Vagina (tissue), 2 donors: ENCODE results near the gene EXOC6B. TPM values are rescaled to one million over a fixed set of nuclear protein-coding genes. Genes with fewer than 3 reads are reported as not detected.
"Not testable (repeated sequence)": the region's sequence is repeated elsewhere in the genome, so short reads cannot be mapped to it uniquely, and the experiment has no call there.

ENCODE experiments used
- DNase-seq, 2 donors: peaks; one replicate each; pipeline ENCODE4 v3.0.0-alpha.2; 2017; ENCODE audit errors: extremely low spot score in 2 of 2
- H3K27ac ChIP-seq: fragments of 200-600 bp; sonication (generic); one replicate; pipeline ENCODE4 v1.5.1; 2019
- H3K27me3 ChIP-seq: fragments of 200-600 bp; sonication (generic); one replicate; pipeline ENCODE4 v1.5.1; 2019
- H3K36me3 ChIP-seq, 2 donors: fragments of 200-600 bp; sonication (generic); one replicate each; pipeline ENCODE4 v1.5.1; 2017 to 2019
- H3K4me1 ChIP-seq: fragments of 200-600 bp; sonication (generic); one replicate; pipeline ENCODE4 v1.5.1; 2019
- H3K4me3 ChIP-seq, 2 donors: fragments of 200-600 bp; sonication (generic); 1 replicate in 1 of 2; 2 replicates in 1 of 2; pipeline ENCODE4 v1.5.1; 2016 to 2019
- H3K9me3 ChIP-seq: fragments of 200-600 bp; sonication (generic); one replicate; pipeline ENCODE4 v1.5.1; 2019
- POLR2A ChIP-seq, 2 donors: fragments of 450-650 bp; IDR thresholded peaks; one replicate each; pipeline ENCODE4 v1.6.1; 2017; ENCODE audit warnings: antibody characterized with exemption in 2 of 2, mild to moderate bottlenecking in 2 of 2, moderate library complexity in 2 of 2
- POLR2AphosphoS5 ChIP-seq, 2 donors: sonication (generic); formaldehyde crosslinking; IDR thresholded peaks; one replicate each; pipeline ENCODE4 v1.9.0; 2017; ENCODE audit warnings: antibody characterized with exemption in 2 of 2, mild to moderate bottlenecking in 2 of 2, low read depth in 1 of 2; ENCODE audit not compliant: insufficient read depth in 1 of 2
- intact Hi-C: fragments of 100-400 bp; cut with DNase I; formaldehyde crosslinking; loops from one replicate; pipeline ENCODE4 v1.15.1; 2023
- total RNA-seq: library from RNA; depleted of rRNA; stranded (reverse); fragments of >200 nt; gene quantifications from one replicate; pipeline ENCODE4 v1.2.3, GENCODE V29; 2016
- TF ChIP-seq, protein P1 (sequence below), 3 experiments: fragments of 450-650 bp in 2 of 3; fragments of 200-600 bp in 1 of 3; sonication (generic) in 1 of 3; IDR thresholded peaks; one replicate each; pipeline ENCODE4 v1.5.1; 2017 to 2019; ENCODE audit warnings: antibody characterized with exemption in 3 of 3, mild to moderate bottlenecking in 2 of 3, moderate library complexity in 2 of 3

EXOC6B gene
- total RNA-seq, 1 donor from 2014 or later = 41.5 TPM

DNA sequence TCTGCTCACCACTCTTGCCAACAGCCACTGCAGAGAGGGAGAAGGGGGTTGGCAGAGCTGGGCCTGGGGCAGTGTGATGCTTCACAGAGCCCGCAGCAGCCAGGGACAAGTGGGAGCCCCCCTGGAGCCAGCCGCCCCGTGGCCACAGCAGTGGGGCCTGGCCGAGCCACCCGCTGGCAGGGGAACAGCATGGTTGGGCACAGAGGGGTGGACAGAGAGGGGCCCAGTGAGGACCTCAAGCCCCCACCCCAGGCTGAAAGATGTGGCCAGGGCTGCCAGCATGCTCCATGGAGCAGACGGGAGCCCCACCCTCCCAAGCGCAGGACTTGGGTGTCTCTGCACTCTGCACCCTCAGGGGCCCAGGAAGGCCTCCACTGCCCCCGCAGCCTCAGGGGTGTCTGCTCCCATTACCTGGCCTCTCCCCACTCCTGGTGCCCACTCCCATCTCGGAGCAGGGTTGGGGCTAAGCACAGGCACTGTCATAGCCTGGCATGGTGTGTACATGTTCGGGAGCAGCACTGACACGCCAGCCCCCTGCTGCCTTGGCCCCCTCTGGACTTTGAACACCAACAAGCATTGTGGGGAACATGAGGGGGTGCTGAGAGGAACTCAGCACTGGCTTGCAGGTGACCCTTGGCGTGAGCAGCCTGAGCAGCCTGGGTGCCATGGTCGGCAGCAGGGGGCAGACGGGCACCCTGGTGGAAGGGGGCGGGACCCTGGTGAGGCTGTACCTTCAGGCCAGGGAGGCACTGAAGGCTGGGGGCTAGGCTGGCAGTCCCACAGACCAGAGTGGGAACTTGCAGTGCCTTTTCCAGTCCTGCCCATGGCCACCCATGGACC, 398.6 kb downstream of the EXOC6B start:
- Histone ChIP-seq H3K36me3 (no peaks in the 10 kb centered on the region), H3K4me3 (no peak overlapping the region), H3K9me3 (no peaks in the 10 kb centered on the region), H3K4me1 (no peaks in the 10 kb centered on the region), H3K27ac (no peak overlapping the region), H3K27me3 (no peaks in the 10 kb centered on the region)
- intact Hi-C loops = no loop called here
- TF ChIP-seq POLR2A (IDR thresholded peaks at IDR 0.05) = no peak
- TF ChIP-seq POLR2AphosphoS5 (IDR thresholded peaks at IDR 0.05; ENCODE audit: insufficient read depth in 1 of 2, low read depth in 1 of 2) = no peak
- TF ChIP-seq, protein P1, sequence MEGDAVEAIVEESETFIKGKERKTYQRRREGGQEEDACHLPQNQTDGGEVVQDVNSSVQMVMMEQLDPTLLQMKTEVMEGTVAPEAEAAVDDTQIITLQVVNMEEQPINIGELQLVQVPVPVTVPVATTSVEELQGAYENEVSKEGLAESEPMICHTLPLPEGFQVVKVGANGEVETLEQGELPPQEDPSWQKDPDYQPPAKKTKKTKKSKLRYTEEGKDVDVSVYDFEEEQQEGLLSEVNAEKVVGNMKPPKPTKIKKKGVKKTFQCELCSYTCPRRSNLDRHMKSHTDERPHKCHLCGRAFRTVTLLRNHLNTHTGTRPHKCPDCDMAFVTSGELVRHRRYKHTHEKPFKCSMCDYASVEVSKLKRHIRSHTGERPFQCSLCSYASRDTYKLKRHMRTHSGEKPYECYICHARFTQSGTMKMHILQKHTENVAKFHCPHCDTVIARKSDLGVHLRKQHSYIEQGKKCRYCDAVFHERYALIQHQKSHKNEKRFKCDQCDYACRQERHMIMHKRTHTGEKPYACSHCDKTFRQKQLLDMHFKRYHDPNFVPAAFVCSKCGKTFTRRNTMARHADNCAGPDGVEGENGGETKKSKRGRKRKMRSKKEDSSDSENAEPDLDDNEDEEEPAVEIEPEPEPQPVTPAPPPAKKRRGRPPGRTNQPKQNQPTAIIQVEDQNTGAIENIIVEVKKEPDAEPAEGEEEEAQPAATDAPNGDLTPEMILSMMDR (IDR thresholded peaks at IDR 0.05) = no peak
- no peak for DNase-seq

DNA sequence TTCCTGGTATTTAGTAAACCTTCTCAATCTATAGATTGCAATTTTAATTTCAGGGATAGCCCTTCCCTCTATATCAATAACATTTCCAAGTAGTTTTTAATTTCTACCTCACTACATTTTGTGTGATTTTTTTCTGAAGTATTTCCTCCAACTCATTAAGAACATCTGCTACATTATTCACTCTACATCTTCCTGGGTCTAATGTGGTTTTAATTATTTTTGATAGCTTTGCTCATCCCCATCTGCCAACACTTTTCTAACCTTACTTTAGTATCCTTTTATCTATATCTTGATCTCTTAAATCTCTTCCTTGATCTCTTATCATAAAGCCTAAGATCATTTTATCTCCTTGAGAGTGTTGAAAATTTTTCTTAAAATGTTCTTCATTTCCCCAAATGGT, 399.8 kb downstream of the EXOC6B start:
- Histone ChIP-seq H3K4me3 (no peak overlapping the region), H3K4me1 (no peaks in the 10 kb centered on the region), H3K9me3 (no peaks in the 10 kb centered on the region), H3K27ac (no peak overlapping the region), H3K27me3 (no peaks in the 10 kb centered on the region), H3K36me3 (no peaks in the 10 kb centered on the region)
- intact Hi-C loops = no loop called here
- DNase-seq = no peak
- TF ChIP-seq POLR2AphosphoS5 (IDR thresholded peaks at IDR 0.05; ENCODE audit: insufficient read depth in 1 of 2, low read depth in 1 of 2) (no peak), POLR2A (IDR thresholded peaks at IDR 0.05) (no peak)

DNA sequence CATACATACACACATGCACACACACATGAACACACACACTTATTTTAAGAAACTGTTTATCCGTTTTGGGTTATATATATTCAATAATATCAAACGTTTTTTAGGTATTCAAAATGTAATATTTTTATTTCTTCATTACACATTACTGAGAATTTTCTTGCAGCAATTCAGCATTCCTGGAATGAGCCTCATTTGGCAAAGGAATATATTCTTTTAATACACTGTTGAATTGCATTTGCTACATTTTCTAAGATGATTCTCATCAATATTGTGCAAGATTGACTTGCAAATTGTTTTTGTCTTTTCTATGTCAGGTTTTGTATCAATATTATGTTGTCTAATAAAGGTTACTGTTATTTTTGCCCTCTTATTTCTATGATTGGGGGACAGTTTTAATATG, 402.1 kb downstream of the EXOC6B start:
- Histone ChIP-seq H3K4me3 (no peak overlapping the region), H3K9me3 (no peaks in the 10 kb centered on the region), H3K27ac (no peak overlapping the region), H3K36me3 (no peaks in the 10 kb centered on the region), H3K27me3 (no peaks in the 10 kb centered on the region), H3K4me1 (no peaks in the 10 kb centered on the region)
- intact Hi-C loops = no loop called here
- DNase-seq = no peak
- TF ChIP-seq, protein P1 (IDR thresholded peaks at IDR 0.05) = no peak

DNA sequence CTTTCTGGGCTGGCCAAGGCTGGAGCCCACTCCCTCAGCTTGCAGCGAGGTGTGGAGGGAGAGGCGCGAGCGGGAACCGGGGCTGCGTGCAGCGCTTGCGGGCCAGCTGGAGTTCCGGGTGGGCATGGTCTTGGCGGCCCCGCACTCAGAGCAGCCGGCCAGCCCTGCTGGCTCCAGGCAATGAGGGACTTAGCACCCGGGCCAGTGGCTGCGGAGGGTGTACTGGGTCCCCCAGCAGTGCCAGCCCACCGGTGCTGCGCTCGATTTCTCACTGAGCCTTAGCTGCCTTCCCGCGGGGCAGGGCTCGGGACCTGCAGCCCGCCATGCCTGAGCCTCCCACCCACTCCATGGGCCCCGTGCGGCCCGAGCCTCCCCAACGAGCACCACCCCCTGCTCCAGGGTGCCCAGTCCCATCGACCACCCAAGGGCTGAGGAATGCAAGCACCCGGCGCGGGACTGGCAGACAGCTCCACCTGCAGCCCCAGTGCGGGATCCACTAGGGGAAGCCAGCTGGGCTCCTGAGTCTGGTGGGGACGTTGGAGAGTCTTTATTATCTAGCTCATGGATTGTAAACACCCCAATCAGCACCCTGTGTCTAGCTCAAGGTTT, 404.0 kb downstream of the EXOC6B start:
- H3K27me3 ChIP-seq, H3K4me1 ChIP-seq, H3K4me3 ChIP-seq, intact Hi-C loops, H3K27ac ChIP-seq, H3K9me3 ChIP-seq, H3K36me3 ChIP-seq, DNase-seq: not testable (repeated sequence)

DNA sequence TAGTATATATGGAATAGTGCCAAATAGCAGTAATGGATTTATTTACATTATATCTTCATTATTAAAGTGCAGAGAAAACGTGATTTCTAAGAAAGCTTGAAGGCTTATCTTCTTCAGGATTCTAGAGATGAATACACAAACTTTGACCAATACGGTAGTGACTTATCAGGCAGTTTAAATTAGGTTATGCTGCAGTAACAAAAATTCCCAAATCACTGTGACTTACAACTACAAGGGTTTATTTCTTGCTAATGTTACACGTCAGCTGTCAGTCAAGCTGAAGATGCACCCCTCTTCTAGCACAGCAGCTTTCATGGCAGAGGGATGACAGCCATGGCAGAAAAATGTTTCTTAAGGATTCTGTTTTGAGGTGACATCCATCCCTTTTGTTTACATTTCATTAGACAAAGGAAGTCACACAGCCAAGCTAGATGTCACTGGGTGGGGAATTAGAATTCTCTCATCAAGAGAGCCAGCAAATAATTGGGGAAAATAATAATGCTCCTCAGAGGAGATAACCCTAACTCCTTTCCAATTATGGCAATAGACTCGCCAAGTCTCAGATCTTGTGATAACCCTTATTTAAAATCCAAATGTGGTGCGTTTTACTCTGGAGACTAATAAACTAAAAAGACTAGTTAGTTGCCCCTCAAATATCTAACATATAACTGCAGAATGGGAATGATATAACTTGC, 409.9 kb downstream of the EXOC6B start:
- intact Hi-C loops = no loop called here
- TF ChIP-seq POLR2A (IDR thresholded peaks at IDR 0.05) = no peak
- no peak for TF ChIP-seq POLR2AphosphoS5 (IDR thresholded peaks at IDR 0.05; ENCODE audit: insufficient read depth in 1 of 2, low read depth in 1 of 2)
- TF ChIP-seq, protein P1 (IDR thresholded peaks at IDR 0.05) = no peak
- no peaks in the 10 kb centered on the region for H3K36me3 ChIP-seq
- H3K27me3 ChIP-seq = no peaks in the 10 kb centered on the region
- no peak overlapping the region for H3K4me3 ChIP-seq
- no peaks in the 10 kb centered on the region for H3K9me3 ChIP-seq
- no peaks in the 10 kb centered on the region for H3K4me1 ChIP-seq
- DNase-seq = no peak
- H3K27ac ChIP-seq = no peak overlapping the region

DNA sequence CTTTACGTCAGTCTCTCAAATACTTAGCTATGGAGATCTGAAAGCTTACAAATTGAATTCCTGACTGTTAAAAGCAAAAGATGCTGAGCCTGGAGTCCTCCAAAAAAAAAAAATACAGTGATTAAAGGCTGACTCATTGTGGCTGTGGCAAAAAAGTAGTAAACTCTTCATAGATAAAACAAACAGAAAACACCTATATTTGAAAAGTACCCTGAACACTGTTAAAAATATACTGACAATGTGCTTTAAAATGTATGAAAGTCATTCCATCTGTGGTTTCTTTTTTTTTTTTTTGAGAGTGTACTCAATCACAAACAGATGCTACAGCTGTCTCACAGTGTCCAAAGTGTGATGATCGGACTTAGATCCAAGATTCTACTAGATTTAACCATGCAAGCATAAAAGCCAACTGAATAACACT, 410.6 kb downstream of the EXOC6B start:
- TF ChIP-seq POLR2AphosphoS5 (IDR thresholded peaks at IDR 0.05; ENCODE audit: insufficient read depth in 1 of 2, low read depth in 1 of 2) (no peak), POLR2A (IDR thresholded peaks at IDR 0.05) (no peak)
- TF ChIP-seq, protein P1 (IDR thresholded peaks at IDR 0.05) = no peak
- Histone ChIP-seq H3K4me3 (no peak overlapping the region), H3K4me1 (no peaks in the 10 kb centered on the region), H3K27ac (no peak overlapping the region), H3K9me3 (no peaks in the 10 kb centered on the region), H3K27me3 (no peaks in the 10 kb centered on the region), H3K36me3 (no peaks in the 10 kb centered on the region)
- intact Hi-C loops = no loop called here
- no peak for DNase-seq
